ENCODE data around the gene CD52.

The CD52 gene

GRCh38 chr1:26357121-26357602 is 39.4 kb downstream of the CD52 start:
- DNase-seq: no peak

GRCh38 chr1:26358411-26359384 is 40.9 kb downstream of the CD52 start:
- DNase-seq: no peak

- peak; percentile 20 to 65 (median 40) for DNase-seq
Observed at GRCh38 chr1:26359981-26360806, 42.4 kb downstream of the CD52 start.

- no peak for DNase-seq
Observed at GRCh38 chr1:26360807-26361604, 43.2 kb downstream of the CD52 start.

- DNase-seq: no peak
Observed at GRCh38 chr1:26361605-26362122, 43.9 kb downstream of the CD52 start.

GRCh38 chr1:26362331-26362730 is 44.6 kb downstream of the CD52 start:
- DNase-seq: no peak

- DNase-seq: peak; percentile 87 to 95 (median 91)
Observed at GRCh38 chr1:26363549-26364448, 46.0 kb downstream of the CD52 start.

- DNase-seq: no peak
Observed at GRCh38 chr1:26364956-26365355, 47.2 kb downstream of the CD52 start.

GRCh38 chr1:26367441-26367840 is 49.7 kb downstream of the CD52 start:
- no peak for DNase-seq

- no peak for DNase-seq
Observed at GRCh38 chr1:26368006-26368405, 50.2 kb downstream of the CD52 start.

- DNase-seq: no peak
Observed at GRCh38 chr1:26368486-26368885, 50.7 kb downstream of the CD52 start.

All from suppressor macrophage treated with lipopolysaccharide for 1 hour (primary cell).